Adrenal gland (tissue), 5 donors: ENCODE data around the gene ALG2.

ENCODE experiments used
- CTCF ChIP-seq, 6 experiments: fragments of 450-650 bp in 4 of 6; fragments of 200-600 bp in 2 of 6; sonication (generic) in 1 of 6; IDR thresholded peaks; 1 replicate in 5 of 6; 2 replicates in 1 of 6; pipeline versions ENCODE4 v1.5.1 to v1.8.0; 2016 to 2021; ENCODE audit warnings: antibody characterized with exemption in 6 of 6, mild to moderate bottlenecking in 2 of 6, moderate library complexity in 1 of 6
- POLR2A ChIP-seq, 2 donors: fragments of 450-650 bp; IDR thresholded peaks; one replicate each; pipeline ENCODE4 v1.6.1; 2017; ENCODE audit warnings: antibody characterized with exemption in 2 of 2, mild to moderate bottlenecking in 2 of 2, moderate library complexity in 1 of 2
- donor health status: DM: no; HTN: no; CAD: no.

GRCh38 chr9:99269416-99269815, 47.7 kb upstream of the ALG2 start:
- TF ChIP-seq CTCF (IDR thresholded peaks at IDR 0.05): no peak
- no peak for TF ChIP-seq POLR2A (IDR thresholded peaks at IDR 0.05)
